GM13977 (cell line): ENCODE results near the gene PARD6A.

Source experiments
- DNase-seq: peaks from one replicate; pipeline ENCODE4 v3.0.0; 2012; ENCODE audit warnings: low spot score
- in situ Hi-C: fragments of 300-500 bp; cut with MboI; formaldehyde crosslinking; loops from one replicate; pipeline ENCODE4 v1.12.0; 2022; ENCODE audit warnings: low sequenced_read_pairs, low pct_unique_long_range_greater_than_20kb, mixed read lengths, inconsistent platforms; ENCODE audit not compliant: unreplicated experiment
- TF ChIP-seq, protein P1 (sequence below): IDR thresholded peaks from 2 replicates; pipeline ENCODE4 v1.5.1; 2012; ENCODE audit warnings: mild to moderate bottlenecking, control low read depth; ENCODE audit not compliant: insufficient read depth; ENCODE audit errors: extremely low read depth, missing control alignments

PARD6A gene

GRCh38 chr16:67675579-67675935 is 14.8 kb downstream of the PARD6A start:
- in situ Hi-C loops = loop anchor here (10.0 to 25.0 kb wide), 2 partner anchors 139 to 387 kb away; no protein-coding TSS in a partner anchor
- DNase-seq = no peak
- TF ChIP-seq, protein P1, sequence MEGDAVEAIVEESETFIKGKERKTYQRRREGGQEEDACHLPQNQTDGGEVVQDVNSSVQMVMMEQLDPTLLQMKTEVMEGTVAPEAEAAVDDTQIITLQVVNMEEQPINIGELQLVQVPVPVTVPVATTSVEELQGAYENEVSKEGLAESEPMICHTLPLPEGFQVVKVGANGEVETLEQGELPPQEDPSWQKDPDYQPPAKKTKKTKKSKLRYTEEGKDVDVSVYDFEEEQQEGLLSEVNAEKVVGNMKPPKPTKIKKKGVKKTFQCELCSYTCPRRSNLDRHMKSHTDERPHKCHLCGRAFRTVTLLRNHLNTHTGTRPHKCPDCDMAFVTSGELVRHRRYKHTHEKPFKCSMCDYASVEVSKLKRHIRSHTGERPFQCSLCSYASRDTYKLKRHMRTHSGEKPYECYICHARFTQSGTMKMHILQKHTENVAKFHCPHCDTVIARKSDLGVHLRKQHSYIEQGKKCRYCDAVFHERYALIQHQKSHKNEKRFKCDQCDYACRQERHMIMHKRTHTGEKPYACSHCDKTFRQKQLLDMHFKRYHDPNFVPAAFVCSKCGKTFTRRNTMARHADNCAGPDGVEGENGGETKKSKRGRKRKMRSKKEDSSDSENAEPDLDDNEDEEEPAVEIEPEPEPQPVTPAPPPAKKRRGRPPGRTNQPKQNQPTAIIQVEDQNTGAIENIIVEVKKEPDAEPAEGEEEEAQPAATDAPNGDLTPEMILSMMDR = no peak

DNA sequence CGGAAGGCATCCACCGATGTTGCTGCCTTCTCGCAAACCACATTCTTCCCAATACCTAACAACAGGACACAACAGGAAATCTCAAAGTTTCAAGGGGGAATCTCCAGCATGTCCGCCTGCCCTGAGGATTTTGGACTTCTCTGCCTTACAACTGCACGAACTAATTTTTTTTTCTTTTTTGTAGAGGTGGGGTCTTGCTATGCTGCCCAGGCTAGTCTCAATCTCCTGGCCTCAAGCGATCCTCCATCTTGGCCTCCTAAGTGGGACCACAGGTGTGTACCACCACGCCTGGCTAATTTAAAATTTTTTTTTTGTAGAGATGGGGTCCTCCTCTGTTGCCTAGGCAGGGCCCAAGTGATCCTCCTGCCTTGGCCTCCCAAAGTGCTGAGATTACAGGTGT is 15.2 kb downstream of the PARD6A start:
- TF ChIP-seq, protein P1 = no peak
- DNase-seq = no peak
- in situ Hi-C loops = loop anchor here (10.0 to 25.0 kb wide), 2 partner anchors 139 to 386 kb away; no protein-coding TSS in a partner anchor

GRCh38 chr16:67676516-67676915 is 15.8 kb downstream of the PARD6A start:
- TF ChIP-seq, protein P1 = no peak
- in situ Hi-C loops = loop anchor here (10.0 to 25.0 kb wide), 2 partner anchors 138 to 386 kb away; no protein-coding TSS in a partner anchor
- DNase-seq = no peak

DNA sequence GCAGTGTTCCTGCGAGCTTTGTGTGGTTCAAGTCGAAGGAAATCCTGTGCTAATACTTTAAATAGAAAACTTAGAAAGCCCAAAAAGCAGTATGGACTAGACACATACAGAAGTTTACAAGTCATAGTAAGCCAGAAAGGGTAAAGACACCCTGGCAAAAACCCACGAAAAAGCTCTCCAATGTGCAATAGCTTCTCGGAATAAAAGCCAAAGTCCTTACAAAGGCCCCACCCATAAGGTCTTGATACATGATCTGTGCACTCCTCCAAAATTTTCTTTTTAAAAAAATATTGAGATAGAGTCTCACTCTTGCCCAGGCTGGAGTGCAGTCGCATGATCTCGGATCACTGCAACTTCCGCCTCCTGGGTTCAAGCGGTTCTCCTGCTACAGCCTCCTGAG is 16.2 kb downstream of the PARD6A start:
- in situ Hi-C loops = loop anchor here (10.0 to 25.0 kb wide), 2 partner anchors 138 to 385 kb away; no protein-coding TSS in a partner anchor
- DNase-seq = no peak
- TF ChIP-seq, protein P1 = no peak

GRCh38 chr16:67677712-67678111 is 17.0 kb downstream of the PARD6A start:
- TF ChIP-seq, protein P1 = no peak
- in situ Hi-C loops = loop anchor here (10.0 to 25.0 kb wide), 2 partner anchors 137 to 385 kb away; no protein-coding TSS in a partner anchor
- no peak for DNase-seq

DNA sequence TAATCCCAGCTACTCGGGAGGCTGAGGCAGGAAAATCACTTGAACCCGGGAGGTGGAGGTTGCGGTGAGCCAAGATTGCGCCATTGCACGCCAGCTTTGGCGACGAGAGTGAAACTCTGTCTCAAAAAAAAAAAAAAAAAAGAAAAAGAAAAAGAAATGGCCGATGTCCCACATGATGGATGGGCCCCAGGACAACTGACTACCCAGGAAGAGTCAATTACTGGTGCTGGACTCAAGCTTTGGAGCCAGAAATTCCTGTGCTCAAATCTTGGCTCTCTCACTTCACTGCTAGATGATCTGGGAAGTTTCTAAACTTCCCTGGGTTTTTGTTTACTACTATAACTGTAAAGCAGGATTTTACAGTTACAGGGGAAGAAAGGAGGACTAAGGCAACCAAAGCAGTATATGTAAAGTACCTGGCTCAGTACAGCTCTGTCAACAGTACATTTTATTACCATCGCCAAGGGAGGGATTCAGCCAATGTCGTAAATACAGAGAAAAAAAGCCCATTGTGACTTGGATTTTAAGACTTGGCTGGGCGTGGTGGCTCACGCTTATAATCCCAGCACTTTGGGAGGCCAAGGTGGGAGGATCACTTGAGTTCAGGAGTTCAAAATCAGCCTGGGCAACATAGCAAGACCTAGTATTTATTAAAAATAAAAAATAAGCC is 17.7 kb downstream of the PARD6A start:
- in situ Hi-C loops = loop anchor here (10.0 to 25.0 kb wide), 2 partner anchors 136 to 384 kb away; no protein-coding TSS in a partner anchor

More for the DNA sequence above, 17.7 kb downstream of the PARD6A start:
- DNase-seq = no peak
- TF ChIP-seq, protein P1 = no peak
